Neural cell (in vitro differentiated cells): ENCODE measurements around the gene BMP7. TPM values are rescaled to one million over a fixed set of nuclear protein-coding genes. Genes with fewer than 3 reads are reported as not detected.

Experiments used
- H2AFZ ChIP-seq: fragments of 200-600, 300-800 bp; sonication (generic), shearing (Covaris generic); 2 replicates; pipeline ENCODE4 v1.6.0; 2014; ENCODE audit warnings: low read depth, mild to moderate bottlenecking, antibody characterized with exemption, low read length, moderate library complexity
- H3F3A ChIP-seq: fragments of 200-600 bp; shearing (Covaris generic); 2 replicates; pipeline ENCODE4 v1.6.1; 2016; ENCODE audit warnings: mild to moderate bottlenecking, moderate library complexity, mixed read lengths, antibody characterized with exemption, low read length; ENCODE audit not compliant: insufficient read depth, poor library complexity, severe bottlenecking
- H3K27ac ChIP-seq: fragments of 200-600, 300-800 bp; sonication (generic), shearing (Covaris generic); 2 replicates; pipeline ENCODE4 v1.5.1; 2014; ENCODE audit warnings: mild to moderate bottlenecking, low read length, moderate library complexity
- H3K27me3 ChIP-seq: fragments of 300-800, 200-600 bp; sonication (generic), shearing (Covaris generic); 2 replicates; pipeline ENCODE4 v1.6.0; 2014; ENCODE audit warnings: mild to moderate bottlenecking, low read depth, low read length, moderate library complexity; ENCODE audit not compliant: insufficient read depth
- H3K36me3 ChIP-seq: fragments of 300-800, 200-600 bp; sonication (generic), shearing (Covaris generic); 2 replicates; pipeline ENCODE4 v1.5.1; 2014; ENCODE audit warnings: mild to moderate bottlenecking, antibody characterized with exemption, low read length, moderate library complexity; ENCODE audit not compliant: insufficient read depth
- H3K4me2 ChIP-seq: fragments of 300-800, 200-600 bp; sonication (generic), shearing (Covaris generic); 2 replicates; pipeline ENCODE4 v1.6.0; 2014; ENCODE audit warnings: mild to moderate bottlenecking, low read length
- H3K4me3 ChIP-seq: fragments of 300-800, 200-600 bp; sonication (generic), shearing (Covaris generic); 2 replicates; pipeline ENCODE4 v1.5.1; 2014; ENCODE audit warnings: mild to moderate bottlenecking, low read length, moderate library complexity
- H3K79me2 ChIP-seq: fragments of 200-600 bp; shearing (Covaris generic); replicated peaks from 2 replicates; pipeline ENCODE4 v1.6.0; 2014; ENCODE audit warnings: mild to moderate bottlenecking, low read length, moderate library complexity; ENCODE audit not compliant: insufficient read depth
- H3K9ac ChIP-seq: fragments of 300-800, 200-600 bp; sonication (generic), shearing (Covaris generic); 2 replicates; pipeline ENCODE4 v1.6.1; 2016; ENCODE audit warnings: mild to moderate bottlenecking, low read length, mixed read lengths
- H3K9me2 ChIP-seq: fragments of 200-600 bp; shearing (Covaris generic); 2 replicates; pipeline ENCODE4 v1.6.1; 2016; ENCODE audit warnings: mild to moderate bottlenecking, low read length, mixed read lengths; ENCODE audit not compliant: insufficient read depth
- H3K9me3 ChIP-seq: fragments of 200-600, 300-800 bp; sonication (generic), shearing (Covaris generic); 2 replicates; pipeline ENCODE4 v1.6.1; 2016; ENCODE audit warnings: mild to moderate bottlenecking, mixed run types, low read length, moderate library complexity, mixed read lengths
- H4K20me1 ChIP-seq: fragments of 200-600 bp; shearing (Covaris generic); 2 replicates; pipeline ENCODE4 v1.6.1; 2016; ENCODE audit warnings: mild to moderate bottlenecking, mixed run types; ENCODE audit not compliant: insufficient read depth
- CTCF ChIP-seq: fragments of 450-650 bp; IDR thresholded peaks from 2 replicates; pipeline ENCODE4 v1.5.1; 2014; ENCODE audit warnings: antibody characterized with exemption, mild to moderate bottlenecking, moderate library complexity; ENCODE audit not compliant: poor library complexity, severe bottlenecking
- EP300 ChIP-seq: fragments of 450-650 bp; conservative IDR thresholded peaks from 2 replicates; pipeline ENCODE4 v1.6.1; 2014; ENCODE audit warnings: antibody characterized with exemption, mild to moderate bottlenecking, moderate library complexity; ENCODE audit not compliant: poor library complexity, severe bottlenecking
- EZH2 ChIP-seq: fragments of 200-600, 300-800 bp; shearing (Covaris generic), sonication (generic); IDR thresholded peaks from 2 replicates; pipeline ENCODE4 v1.6.1; 2014; ENCODE audit warnings: antibody characterized with exemption, low read length, borderline replicate concordance, mild to moderate bottlenecking; ENCODE audit not compliant: insufficient read depth, poor library complexity, severe bottlenecking
- MXI1 ChIP-seq: fragments of 450-650 bp; conservative IDR thresholded peaks from 2 replicates; pipeline ENCODE4 v1.6.1; 2014; ENCODE audit warnings: antibody characterized with exemption, mild to moderate bottlenecking; ENCODE audit not compliant: poor library complexity, severe bottlenecking
- POLR2AphosphoS5 ChIP-seq: IDR thresholded peaks from 2 replicates; pipeline ENCODE4 v1.6.1; 2012
- RAD21 ChIP-seq: fragments of 450-650 bp; conservative IDR thresholded peaks from 2 replicates; pipeline ENCODE4 v1.6.1; 2014; ENCODE audit warnings: antibody characterized with exemption, mild to moderate bottlenecking, moderate library complexity
- REST ChIP-seq: IDR thresholded peaks from 2 replicates; pipeline ENCODE4 v1.6.1; 2012; ENCODE audit warnings: borderline replicate concordance
- SMC3 ChIP-seq: fragments of 450-650 bp; conservative IDR thresholded peaks from 2 replicates; pipeline ENCODE4 v1.6.1; 2014; ENCODE audit warnings: antibody characterized with exemption, mild to moderate bottlenecking, moderate library complexity; ENCODE audit not compliant: poor library complexity
- TAF1 ChIP-seq: IDR thresholded peaks from 2 replicates; pipeline ENCODE4 v1.6.1; 2012; ENCODE audit warnings: low read depth
- polyA plus RNA-seq: library from polyadenylated mRNA; depleted of rRNA; stranded (reverse); fragments of >200 nt; gene quantifications from 2 replicates; pipeline ENCODE4 v1.2.3, GENCODE V29; 2014

The BMP7 gene
- polyA plus RNA-seq, 1 donor from 2014 or later: 3.6 TPM

GRCh38 chr20:57156011-57156729, 110.3 kb downstream of the BMP7 start:
- Histone ChIP-seq H3K9me2 (no peaks in the 10 kb centered on the region), H3K4me3 (no peak overlapping the region), H3K27me3 (no peaks in the 10 kb centered on the region), H3F3A (no peaks in the 10 kb centered on the region), H3K4me2 (no peak overlapping the region), H3K79me2 (no peaks in the 10 kb centered on the region), H3K36me3 (no peaks in the 10 kb centered on the region), H3K9me3 (no peaks in the 10 kb centered on the region), H4K20me1 (no peaks in the 10 kb centered on the region), H2AFZ (no peak overlapping the region), H3K27ac (no peak overlapping the region), H3K9ac (no peak overlapping the region)
- no peak for TF ChIP-seq RAD21
- no peak for TF ChIP-seq MXI1
- TF ChIP-seq POLR2AphosphoS5: no peak
- no peak for TF ChIP-seq SMC3
- no peak for TF ChIP-seq CTCF
- no peak for TF ChIP-seq EP300
- TF ChIP-seq TAF1: no peak
- no peak for TF ChIP-seq REST
- no peak for TF ChIP-seq EZH2

- no peaks in the 10 kb centered on the region for H3K36me3 ChIP-seq
- H3K27ac ChIP-seq: no peak overlapping the region
- no peaks in the 10 kb centered on the region for H3K9me3 ChIP-seq
- H3K27me3 ChIP-seq: no peaks in the 10 kb centered on the region
- no peaks in the 10 kb centered on the region for H4K20me1 ChIP-seq
- no peaks in the 10 kb centered on the region for H3K9me2 ChIP-seq
- H3K4me2 ChIP-seq: no peak overlapping the region
- no peak overlapping the region for H3K4me3 ChIP-seq
- no peaks in the 10 kb centered on the region for H3F3A ChIP-seq
- no peak overlapping the region for H3K9ac ChIP-seq
- no peak for TF ChIP-seq CTCF
- no peak for TF ChIP-seq POLR2AphosphoS5
- TF ChIP-seq EP300: no peak
- TF ChIP-seq RAD21: no peak
- no peak for TF ChIP-seq SMC3
- no peak for TF ChIP-seq EZH2
- TF ChIP-seq MXI1: no peak
- TF ChIP-seq TAF1: no peak
- TF ChIP-seq REST: no peak
- H3K79me2 ChIP-seq: no peaks in the 10 kb centered on the region
- H2AFZ ChIP-seq: no peak overlapping the region
Observed at GRCh38 chr20:57155415-57155814, 111.0 kb downstream of the BMP7 start.
